ENCODE measurements around the gene EGLN2.
A peak's percentile ranks its signal among the peaks of the same experiment; 100 is the strongest.
"Not testable (repeated sequence)": the region's sequence is repeated elsewhere in the genome, so short reads cannot be mapped to it uniquely, and the experiment has no call there.

EGLN2 gene

GRCh38 chr19:40802300-40803169 is 3.5 kb downstream of the EGLN2 start:
- peak; percentile 51 to 72 (median 62) for DNase-seq

GRCh38 chr19:40803170-40803856 is 4.3 kb downstream of the EGLN2 start:
- no peak for DNase-seq

GRCh38 chr19:40803857-40804782 is 5.1 kb downstream of the EGLN2 start:
- peak in 3 of 4 experiments; percentile 43 to 52 (median 47) for DNase-seq

GRCh38 chr19:40804783-40805242 is 5.8 kb downstream of the EGLN2 start:
- DNase-seq = no peak

GRCh38 chr19:40805258-40805868 is 6.4 kb downstream of the EGLN2 start:
- DNase-seq = no peak

GRCh38 chr19:40806423-40807146 is 7.6 kb downstream of the EGLN2 start:
- peak; percentile 74 to 87 (median 80) for DNase-seq

- DNase-seq = no peak
Observed at GRCh38 chr19:40807147-40808020, 8.4 kb downstream of the EGLN2 start.

- no peak for DNase-seq
Observed at GRCh38 chr19:40808021-40808325, 9.0 kb downstream of the EGLN2 start.

GRCh38 chr19:40808497-40808896 is 9.5 kb downstream of the EGLN2 start:
- no peak for DNase-seq

GRCh38 chr19:40809358-40810086 is 10.5 kb downstream of the EGLN2 start:
- DNase-seq = no peak

GRCh38 chr19:40810160-40810559 is 11.2 kb downstream of the EGLN2 start:
- no peak for DNase-seq

GRCh38 chr19:40810649-40811408 is 11.8 kb downstream of the EGLN2 start:
- peak; percentile 66 to 87 (median 72) for DNase-seq

- no peak for DNase-seq
Observed at GRCh38 chr19:40811478-40812341, 12.7 kb downstream of the EGLN2 start.

GRCh38 chr19:40812571-40812970 is 13.6 kb downstream of the EGLN2 start:
- not testable (repeated sequence) for DNase-seq

GRCh38 chr19:40813182-40813581 is 14.2 kb downstream of the EGLN2 start:
- DNase-seq = no peak

- DNase-seq = no peak
Observed at GRCh38 chr19:40815223-40815622, 16.2 kb downstream of the EGLN2 start.

GRCh38 chr19:40818480-40819399 is 19.7 kb downstream of the EGLN2 start:
- peak in 3 of 4 experiments; percentile 45 to 72 (median 52) for DNase-seq

All from suppressor macrophage (primary cell).